HepG2 (cell line): Measurements from ENCODE around the gene PPARA. TPM values are rescaled to one million over a fixed set of nuclear protein-coding genes. Genes with fewer than 3 reads are reported as not detected.

Experiments
- ESRRA ChIP-seq: sonication (generic); formaldehyde crosslinking; IDR thresholded peaks from 2 replicates; pipeline ENCODE4 v1.5.1; 2020; ENCODE audit warnings: mild to moderate bottlenecking, low read depth, missing genetic modification reagents
- GABPA ChIP-seq, 2 experiments: IDR thresholded peaks; 2 replicates each; pipeline ENCODE4 v1.6.1; 2011 to 2016; ENCODE audit warnings: low read depth in 2 of 2, low read length in 1 of 2, missing biosample characterization in 1 of 2, missing genetic modification characterization in 1 of 2
- HIVEP1 ChIP-seq: sonication (generic); formaldehyde crosslinking; IDR thresholded peaks from 2 replicates; pipeline ENCODE4 v1.4.0; 2020; ENCODE audit warnings: mild to moderate bottlenecking, missing genetic modification reagents
- RCOR2 ChIP-seq: IDR thresholded peaks from 2 replicates; pipeline ENCODE4 v1.6.1; 2016; ENCODE audit warnings: missing biosample characterization, missing genetic modification reagents
- SIX1 ChIP-seq: sonication (generic); formaldehyde crosslinking; IDR thresholded peaks from 2 replicates; pipeline ENCODE4 v1.4.0; 2020; ENCODE audit warnings: missing genetic modification reagents, borderline replicate concordance
- TBL1XR1 ChIP-seq: fragments of 150-350 bp; IDR thresholded peaks from 2 replicates; pipeline ENCODE4 v1.6.1; 2014; ENCODE audit warnings: borderline replicate concordance, low read length; ENCODE audit not compliant: partially characterized antibody
- ZNF335 ChIP-seq: sonication (generic); formaldehyde crosslinking; IDR thresholded peaks from 2 replicates; pipeline ENCODE4 v1.4.0; 2020; ENCODE audit warnings: missing genetic modification reagents
- ZNF569 ChIP-seq: sonication (generic); formaldehyde crosslinking; IDR thresholded peaks from 2 replicates; pipeline ENCODE4 v1.5.0; 2020; ENCODE audit warnings: mild to moderate bottlenecking, missing genetic modification reagents, moderate library complexity, borderline replicate concordance
- ZNF615 ChIP-seq: sonication (generic); formaldehyde crosslinking; IDR thresholded peaks from 2 replicates; pipeline ENCODE4 v1.5.0; 2020; ENCODE audit warnings: mild to moderate bottlenecking, missing genetic modification reagents, borderline replicate concordance
- polyA plus RNA-seq, 8 experiments: library from polyadenylated mRNA; depleted of rRNA in 3 of 8; stranded (reverse) in 7 of 8; unstranded in 1 of 8; fragments of >200 nt; fragmentation: Illumina TruSeq in 4 of 8; extraction: Trizol in 4 of 8; gene quantifications; 2 replicates each; pipeline versions ENCODE4 v1.2.1 to v1.2.3, GENCODE V29; 2011 to 2016; ENCODE audit warnings: low read depth in 4 of 8, missing spikeins in 1 of 8, mixed read lengths in 1 of 8; ENCODE audit not compliant: insufficient read depth in 1 of 8
- total RNA-seq, 5 experiments: library from RNA; depleted of rRNA; stranded (reverse); fragments of >200 nt; fragmentation: Illumina TruSeq; extraction: Trizol; gene quantifications; 2 replicates each; pipeline ENCODE4 v1.2.3, GENCODE V29; 2016; ENCODE audit warnings: low read depth in 1 of 5
- TF ChIP-seq, protein P1 (sequence below): sonication (generic); formaldehyde crosslinking; IDR thresholded peaks from 2 replicates; pipeline ENCODE4 v1.5.0; 2020; ENCODE audit warnings: mild to moderate bottlenecking, missing genetic modification reagents, borderline replicate concordance
- TF ChIP-seq, protein P2 (sequence below): sonication (generic); formaldehyde crosslinking; IDR thresholded peaks from 2 replicates; pipeline ENCODE4 v1.4.0; 2020; ENCODE audit warnings: missing genetic modification reagents
- TF ChIP-seq, protein P3 (sequence below): sonication (generic); formaldehyde crosslinking; IDR thresholded peaks from 2 replicates; pipeline ENCODE4 v1.9.0; 2022; ENCODE audit warnings: missing genetic modification reagents, mild to moderate bottlenecking, borderline replicate concordance
- TF ChIP-seq, protein P4 (sequence below): sonication (generic); formaldehyde crosslinking; IDR thresholded peaks from 2 replicates; pipeline ENCODE4 v1.4.0; 2020; ENCODE audit warnings: mild to moderate bottlenecking, missing genetic modification reagents

The PPARA gene
- total and polyA plus RNA-seq, 2 of the 13 experiments (the other 11 are each of a cell fraction or from before 2014, with no cell fraction given): 18.2 to 24.7 TPM

DNA sequence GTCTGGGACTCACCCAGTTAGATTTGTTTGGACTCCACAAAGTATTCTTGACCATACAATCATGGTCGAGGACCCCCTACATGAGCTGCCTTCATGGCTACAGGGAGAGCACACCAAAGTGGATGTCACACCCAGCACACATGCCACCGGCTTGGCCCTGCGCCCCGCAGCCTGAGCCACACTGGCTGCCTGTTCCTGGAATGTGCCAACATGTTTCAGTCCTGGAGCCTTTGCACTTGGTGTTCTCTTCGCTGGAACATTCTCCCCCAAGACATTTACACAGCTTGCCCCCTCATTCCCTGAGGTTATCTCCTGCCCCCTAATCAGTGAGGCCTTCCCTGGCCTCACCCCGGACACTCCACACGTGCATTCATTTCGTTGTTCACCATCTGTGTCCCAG, 46.0 kb downstream of the PPARA start (continued):
- TF ChIP-seq, protein P1, sequence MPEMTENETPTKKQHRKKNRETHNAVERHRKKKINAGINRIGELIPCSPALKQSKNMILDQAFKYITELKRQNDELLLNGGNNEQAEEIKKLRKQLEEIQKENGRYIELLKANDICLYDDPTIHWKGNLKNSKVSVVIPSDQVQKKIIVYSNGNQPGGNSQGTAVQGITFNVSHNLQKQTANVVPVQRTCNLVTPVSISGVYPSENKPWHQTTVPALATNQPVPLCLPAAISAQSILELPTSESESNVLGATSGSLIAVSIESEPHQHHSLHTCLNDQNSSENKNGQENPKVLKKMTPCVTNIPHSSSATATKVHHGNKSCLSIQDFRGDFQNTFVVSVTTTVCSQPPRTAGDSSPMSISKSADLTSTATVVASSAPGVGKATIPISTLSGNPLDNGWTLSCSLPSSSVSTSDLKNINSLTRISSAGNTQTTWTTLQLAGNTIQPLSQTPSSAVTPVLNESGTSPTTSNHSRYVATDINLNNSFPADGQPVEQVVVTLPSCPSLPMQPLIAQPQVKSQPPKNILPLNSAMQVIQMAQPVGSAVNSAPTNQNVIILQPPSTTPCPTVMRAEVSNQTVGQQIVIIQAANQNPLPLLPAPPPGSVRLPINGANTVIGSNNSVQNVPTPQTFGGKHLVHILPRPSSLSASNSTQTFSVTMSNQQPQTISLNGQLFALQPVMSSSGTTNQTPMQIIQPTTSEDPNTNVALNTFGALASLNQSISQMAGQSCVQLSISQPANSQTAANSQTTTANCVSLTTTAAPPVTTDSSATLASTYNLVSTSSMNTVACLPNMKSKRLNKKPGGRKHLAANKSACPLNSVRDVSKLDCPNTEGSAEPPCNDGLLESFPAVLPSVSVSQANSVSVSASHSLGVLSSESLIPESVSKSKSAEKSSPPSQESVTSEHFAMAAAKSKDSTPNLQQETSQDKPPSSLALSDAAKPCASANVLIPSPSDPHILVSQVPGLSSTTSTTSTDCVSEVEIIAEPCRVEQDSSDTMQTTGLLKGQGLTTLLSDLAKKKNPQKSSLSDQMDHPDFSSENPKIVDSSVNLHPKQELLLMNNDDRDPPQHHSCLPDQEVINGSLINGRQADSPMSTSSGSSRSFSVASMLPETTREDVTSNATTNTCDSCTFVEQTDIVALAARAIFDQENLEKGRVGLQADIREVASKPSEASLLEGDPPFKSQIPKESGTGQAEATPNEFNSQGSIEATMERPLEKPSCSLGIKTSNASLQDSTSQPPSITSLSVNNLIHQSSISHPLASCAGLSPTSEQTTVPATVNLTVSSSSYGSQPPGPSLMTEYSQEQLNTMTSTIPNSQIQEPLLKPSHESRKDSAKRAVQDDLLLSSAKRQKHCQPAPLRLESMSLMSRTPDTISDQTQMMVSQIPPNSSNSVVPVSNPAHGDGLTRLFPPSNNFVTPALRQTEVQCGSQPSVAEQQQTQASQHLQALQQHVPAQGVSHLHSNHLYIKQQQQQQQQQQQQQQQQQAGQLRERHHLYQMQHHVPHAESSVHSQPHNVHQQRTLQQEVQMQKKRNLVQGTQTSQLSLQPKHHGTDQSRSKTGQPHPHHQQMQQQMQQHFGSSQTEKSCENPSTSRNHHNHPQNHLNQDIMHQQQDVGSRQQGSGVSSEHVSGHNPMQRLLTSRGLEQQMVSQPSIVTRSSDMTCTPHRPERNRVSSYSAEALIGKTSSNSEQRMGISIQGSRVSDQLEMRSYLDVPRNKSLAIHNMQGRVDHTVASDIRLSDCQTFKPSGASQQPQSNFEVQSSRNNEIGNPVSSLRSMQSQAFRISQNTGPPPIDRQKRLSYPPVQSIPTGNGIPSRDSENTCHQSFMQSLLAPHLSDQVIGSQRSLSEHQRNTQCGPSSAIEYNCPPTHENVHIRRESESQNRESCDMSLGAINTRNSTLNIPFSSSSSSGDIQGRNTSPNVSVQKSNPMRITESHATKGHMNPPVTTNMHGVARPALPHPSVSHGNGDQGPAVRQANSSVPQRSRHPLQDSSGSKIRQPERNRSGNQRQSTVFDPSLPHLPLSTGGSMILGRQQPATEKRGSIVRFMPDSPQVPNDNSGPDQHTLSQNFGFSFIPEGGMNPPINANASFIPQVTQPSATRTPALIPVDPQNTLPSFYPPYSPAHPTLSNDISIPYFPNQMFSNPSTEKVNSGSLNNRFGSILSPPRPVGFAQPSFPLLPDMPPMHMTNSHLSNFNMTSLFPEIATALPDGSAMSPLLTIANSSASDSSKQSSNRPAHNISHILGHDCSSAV (CRISPR knock-in tag): no peak
- TF ChIP-seq TBL1XR1 (no peak), RCOR2 (CRISPR knock-in tag) (no peak), ZNF335 (no peak), GABPA (IDR thresholded peaks at IDR 0.05; ENCODE audit: low read depth, low read length) (no peak), GABPA (CRISPR knock-in tag; IDR thresholded peaks at IDR 0.05; ENCODE audit: low read depth) (no peak), HIVEP1 (no peak), SIX1 (CRISPR knock-in tag) (no peak), ZNF615 (CRISPR knock-in tag) (no peak), ESRRA (no peak), ZNF569 (CRISPR knock-in tag) (no peak)
- TF ChIP-seq, protein P2, sequence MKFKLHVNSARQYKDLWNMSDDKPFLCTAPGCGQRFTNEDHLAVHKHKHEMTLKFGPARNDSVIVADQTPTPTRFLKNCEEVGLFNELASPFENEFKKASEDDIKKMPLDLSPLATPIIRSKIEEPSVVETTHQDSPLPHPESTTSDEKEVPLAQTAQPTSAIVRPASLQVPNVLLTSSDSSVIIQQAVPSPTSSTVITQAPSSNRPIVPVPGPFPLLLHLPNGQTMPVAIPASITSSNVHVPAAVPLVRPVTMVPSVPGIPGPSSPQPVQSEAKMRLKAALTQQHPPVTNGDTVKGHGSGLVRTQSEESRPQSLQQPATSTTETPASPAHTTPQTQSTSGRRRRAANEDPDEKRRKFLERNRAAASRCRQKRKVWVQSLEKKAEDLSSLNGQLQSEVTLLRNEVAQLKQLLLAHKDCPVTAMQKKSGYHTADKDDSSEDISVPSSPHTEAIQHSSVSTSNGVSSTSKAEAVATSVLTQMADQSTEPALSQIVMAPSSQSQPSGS (CRISPR knock-in tag): no peak
- TF ChIP-seq, protein P3, sequence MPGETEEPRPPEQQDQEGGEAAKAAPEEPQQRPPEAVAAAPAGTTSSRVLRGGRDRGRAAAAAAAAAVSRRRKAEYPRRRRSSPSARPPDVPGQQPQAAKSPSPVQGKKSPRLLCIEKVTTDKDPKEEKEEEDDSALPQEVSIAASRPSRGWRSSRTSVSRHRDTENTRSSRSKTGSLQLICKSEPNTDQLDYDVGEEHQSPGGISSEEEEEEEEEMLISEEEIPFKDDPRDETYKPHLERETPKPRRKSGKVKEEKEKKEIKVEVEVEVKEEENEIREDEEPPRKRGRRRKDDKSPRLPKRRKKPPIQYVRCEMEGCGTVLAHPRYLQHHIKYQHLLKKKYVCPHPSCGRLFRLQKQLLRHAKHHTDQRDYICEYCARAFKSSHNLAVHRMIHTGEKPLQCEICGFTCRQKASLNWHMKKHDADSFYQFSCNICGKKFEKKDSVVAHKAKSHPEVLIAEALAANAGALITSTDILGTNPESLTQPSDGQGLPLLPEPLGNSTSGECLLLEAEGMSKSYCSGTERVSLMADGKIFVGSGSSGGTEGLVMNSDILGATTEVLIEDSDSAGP (CRISPR knock-in tag): no peak
- TF ChIP-seq, protein P4, sequence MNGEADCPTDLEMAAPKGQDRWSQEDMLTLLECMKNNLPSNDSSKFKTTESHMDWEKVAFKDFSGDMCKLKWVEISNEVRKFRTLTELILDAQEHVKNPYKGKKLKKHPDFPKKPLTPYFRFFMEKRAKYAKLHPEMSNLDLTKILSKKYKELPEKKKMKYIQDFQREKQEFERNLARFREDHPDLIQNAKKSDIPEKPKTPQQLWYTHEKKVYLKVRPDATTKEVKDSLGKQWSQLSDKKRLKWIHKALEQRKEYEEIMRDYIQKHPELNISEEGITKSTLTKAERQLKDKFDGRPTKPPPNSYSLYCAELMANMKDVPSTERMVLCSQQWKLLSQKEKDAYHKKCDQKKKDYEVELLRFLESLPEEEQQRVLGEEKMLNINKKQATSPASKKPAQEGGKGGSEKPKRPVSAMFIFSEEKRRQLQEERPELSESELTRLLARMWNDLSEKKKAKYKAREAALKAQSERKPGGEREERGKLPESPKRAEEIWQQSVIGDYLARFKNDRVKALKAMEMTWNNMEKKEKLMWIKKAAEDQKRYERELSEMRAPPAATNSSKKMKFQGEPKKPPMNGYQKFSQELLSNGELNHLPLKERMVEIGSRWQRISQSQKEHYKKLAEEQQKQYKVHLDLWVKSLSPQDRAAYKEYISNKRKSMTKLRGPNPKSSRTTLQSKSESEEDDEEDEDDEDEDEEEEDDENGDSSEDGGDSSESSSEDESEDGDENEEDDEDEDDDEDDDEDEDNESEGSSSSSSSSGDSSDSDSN: no peak
- TF ChIP-seq, all 625 proteins: peak for 0
